ENCODE data around the gene LRRC8E. TPM values are rescaled to one million over a fixed set of nuclear protein-coding genes. Genes with fewer than 3 reads are reported as not detected.

LRRC8E gene
- total and polyA plus RNA-seq, 2 experiments from 2014 or later: 3.3 to 4.5 TPM

DNA sequence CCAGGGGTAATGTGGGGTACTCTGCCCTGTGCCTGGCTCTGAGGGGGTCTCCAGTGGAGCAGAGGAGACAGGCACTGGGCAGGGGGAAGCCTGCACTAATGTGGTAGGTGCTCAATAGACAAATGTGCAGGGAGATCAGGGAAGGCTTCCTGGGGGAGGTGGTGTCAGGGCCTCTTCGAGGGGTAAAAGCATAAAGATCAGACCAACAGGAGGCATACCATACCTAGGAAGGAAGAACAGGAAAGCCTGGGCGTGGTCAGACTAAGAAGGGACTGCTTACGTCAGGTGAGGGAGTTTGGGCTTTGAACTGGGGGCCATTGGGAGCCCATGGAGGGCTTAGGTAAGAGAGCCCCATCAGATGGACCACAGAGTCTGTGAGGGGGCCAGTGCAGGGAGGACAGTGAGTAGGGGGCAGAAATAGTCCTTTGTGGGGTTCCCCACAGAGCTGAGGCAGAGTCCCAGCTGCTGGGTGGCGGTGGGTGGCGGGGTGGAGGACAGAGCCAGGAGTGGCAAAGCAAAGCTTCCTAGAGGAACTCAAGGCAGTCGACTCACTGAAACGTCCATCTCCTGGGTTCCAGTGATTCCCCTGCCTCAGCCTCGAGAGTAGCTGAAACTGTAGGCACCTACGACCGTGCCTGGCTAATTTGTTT, 22.9 kb upstream of the LRRC8E start:
- TF ChIP-seq CTCF (IDR thresholded peaks at IDR 0.05; ENCODE audit: poor library complexity) (no peak), EZH2 (IDR thresholded peaks at IDR 0.05; ENCODE audit: borderline replicate concordance) (no peak), EZH2phosphoT487 (IDR thresholded peaks at IDR 0.05; ENCODE audit: low read depth, severe bottlenecking, unreplicated experiment) (no peak)
- no peak overlapping the region for H3K4me3 ChIP-seq
- no peak overlapping the region for H2AFZ ChIP-seq
- H3K27me3 ChIP-seq: peaks cover 10% of the 10 kb centered on the region
- WGBS (ENCODE audit: low lambda C conversion rate, missing lambda C conversion rate): 81% methylated on average over 10 of the region's 10 CpGs
- H3K79me2 ChIP-seq: no peaks in the 10 kb centered on the region
- no peak for DNase-seq (ENCODE audit: low spot score)
- no peaks in the 10 kb centered on the region for H4K20me1 ChIP-seq (ENCODE audit: insufficient read depth, poor library complexity, severe bottlenecking)
- no peaks in the 10 kb centered on the region for H3K9me3 ChIP-seq (ENCODE audit: low read depth)
- peaks cover 6% of the 10 kb centered on the region for H3K4me1 ChIP-seq (ENCODE audit: insufficient read depth)
- no peaks in the 10 kb centered on the region for H3K36me3 ChIP-seq (replicated peaks; ENCODE audit: insufficient read depth, low read depth)
- H3K4me2 ChIP-seq: no peak overlapping the region
- H3K27ac ChIP-seq: no peak overlapping the region
- no peaks in the 10 kb centered on the region for H3K9me2 ChIP-seq (replicated peaks; ENCODE audit: insufficient read depth)

- Histone ChIP-seq H3K4me1 (ENCODE audit: insufficient read depth) (peaks cover 6% of the 10 kb centered on the region), H3K27me3 (peaks cover 7% of the 10 kb centered on the region), H3K9me3 (ENCODE audit: low read depth) (no peaks in the 10 kb centered on the region), H3K4me3 (no peak overlapping the region), H2AFZ (no peak overlapping the region), H3K79me2 (no peaks in the 10 kb centered on the region), H3K4me2 (no peak overlapping the region), H3K36me3 (replicated peaks; ENCODE audit: insufficient read depth, low read depth) (no peaks in the 10 kb centered on the region), H3K9me2 (replicated peaks; ENCODE audit: insufficient read depth) (no peaks in the 10 kb centered on the region), H4K20me1 (ENCODE audit: insufficient read depth, poor library complexity, severe bottlenecking) (no peaks in the 10 kb centered on the region), H3K27ac (no peak overlapping the region)
- DNase-seq (ENCODE audit: low spot score): no peak
- no peak for TF ChIP-seq EZH2phosphoT487 (IDR thresholded peaks at IDR 0.05; ENCODE audit: low read depth, severe bottlenecking, unreplicated experiment)
- TF ChIP-seq CTCF (IDR thresholded peaks at IDR 0.05; ENCODE audit: poor library complexity): no peak
- no peak for TF ChIP-seq EZH2 (IDR thresholded peaks at IDR 0.05; ENCODE audit: borderline replicate concordance)
- 75% methylated on average over 12 of the region's 12 CpGs for WGBS (ENCODE audit: low lambda C conversion rate, missing lambda C conversion rate)
Observed at GRCh38 chr19:7866399-7867091, 21.8 kb upstream of the LRRC8E start.

GRCh38 chr19:7867092-7867844, 21.0 kb upstream of the LRRC8E start:
- Histone ChIP-seq H2AFZ (no peak overlapping the region), H3K4me1 (ENCODE audit: insufficient read depth) (peaks cover under 1% of the 10 kb centered on the region), H3K4me3 (no peak overlapping the region), H3K4me2 (no peak overlapping the region), H3K9me2 (replicated peaks; ENCODE audit: insufficient read depth) (no peaks in the 10 kb centered on the region), H3K27ac (no peak overlapping the region), H3K9me3 (ENCODE audit: low read depth) (no peaks in the 10 kb centered on the region), H3K79me2 (no peaks in the 10 kb centered on the region), H3K27me3 (peaks cover 7% of the 10 kb centered on the region), H3K36me3 (replicated peaks; ENCODE audit: insufficient read depth, low read depth) (no peaks in the 10 kb centered on the region), H4K20me1 (ENCODE audit: insufficient read depth, poor library complexity, severe bottlenecking) (no peaks in the 10 kb centered on the region)
- DNase-seq (ENCODE audit: low spot score): no peak
- 91% methylated on average over 9 of the region's 9 CpGs for WGBS (ENCODE audit: low lambda C conversion rate, missing lambda C conversion rate)
- TF ChIP-seq CTCF (IDR thresholded peaks at IDR 0.05; ENCODE audit: poor library complexity): no peak
- TF ChIP-seq EZH2 (IDR thresholded peaks at IDR 0.05; ENCODE audit: borderline replicate concordance): no peak
- TF ChIP-seq EZH2phosphoT487 (IDR thresholded peaks at IDR 0.05; ENCODE audit: low read depth, severe bottlenecking, unreplicated experiment): no peak
